GM19397 (cell line): ENCODE measurements around the gene RNF31.
A peak's percentile ranks its signal among the peaks of the same experiment; 100 is the strongest.
"Not testable (repeated sequence)": the region's sequence is repeated elsewhere in the genome, so short reads cannot be mapped to it uniquely, and the experiment has no call there.

Experiments
- ATAC-seq: cut with Tn5 transposase; IDR thresholded peaks from one replicate; pipeline ENCODE4 v1.9.1; 2021; ENCODE audit warnings: mild to moderate bottlenecking, moderate library complexity; ENCODE audit not compliant: unreplicated experiment

RNF31 gene

GRCh38 chr14:24146978-24147760 lies at the start of gene RNF31:
Gene RNF31, plus strand, starts transcription at chr14:24147498. Its CDS starts 201 bp downstream, at chr14:24147699.
- ATAC-seq, result peak; percentile 80

DNA sequence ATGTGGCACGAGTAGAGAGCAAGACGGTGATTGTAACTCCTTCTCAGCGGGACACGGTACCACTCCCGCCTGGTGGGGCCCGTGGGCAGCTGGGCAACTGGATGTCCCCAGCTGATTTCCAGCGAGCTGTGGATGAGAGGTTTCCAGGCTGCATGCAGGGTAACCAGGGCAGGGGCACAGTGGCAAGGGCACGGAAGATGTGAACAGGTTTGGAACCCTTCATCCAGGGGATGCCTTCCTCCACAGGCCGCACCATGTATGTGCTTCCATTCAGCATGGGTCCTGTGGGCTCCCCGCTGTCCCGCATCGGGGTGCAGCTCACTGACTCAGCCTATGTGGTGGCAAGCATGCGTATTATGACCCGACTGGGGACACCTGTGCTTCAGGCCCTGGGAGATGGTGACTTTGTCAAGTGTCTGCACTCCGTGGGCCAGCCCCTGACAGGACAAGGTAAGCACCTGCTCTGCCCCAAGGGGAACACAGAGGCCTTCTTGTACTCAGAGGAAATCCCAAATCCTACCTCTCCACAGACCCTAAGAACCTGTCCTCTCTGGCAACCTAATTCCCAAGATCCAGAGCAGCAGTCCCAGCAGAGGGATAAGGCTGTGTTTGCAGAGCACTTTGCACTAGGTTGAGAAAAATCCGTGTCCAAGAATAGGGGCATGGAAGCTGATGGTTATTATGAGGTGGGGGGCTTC lies 48.9 kb upstream of the RNF31 start:
- ATAC-seq, result no peak

- no peak for ATAC-seq
These were observed 48.1 kb upstream of the RNF31 start for GRCh38 chr14:24098927-24099813.

- no peak for ATAC-seq
These were observed 46.9 kb upstream of the RNF31 start for GRCh38 chr14:24100197-24100981.

GRCh38 chr14:24100982-24101494 lies 46.3 kb upstream of the RNF31 start:
- no peak for ATAC-seq

- ATAC-seq, result no peak
These were observed 44.8 kb upstream of the RNF31 start for GRCh38 chr14:24102357-24103048.

DNA sequence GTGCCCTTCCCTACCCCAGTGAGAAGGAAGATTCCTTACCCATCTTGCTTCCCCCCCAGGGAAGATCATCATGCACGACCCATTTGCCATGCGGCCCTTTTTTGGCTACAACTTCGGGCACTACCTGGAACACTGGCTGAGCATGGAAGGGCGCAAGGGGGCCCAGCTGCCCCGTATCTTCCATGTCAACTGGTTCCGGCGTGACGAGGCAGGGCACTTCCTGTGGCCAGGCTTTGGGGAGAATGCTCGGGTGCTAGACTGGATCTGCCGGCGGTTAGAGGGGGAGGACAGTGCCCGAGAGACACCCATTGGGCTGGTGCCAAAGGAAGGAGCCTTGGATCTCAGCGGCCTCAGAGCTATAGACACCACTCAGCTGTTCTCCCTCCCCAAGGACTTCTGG lies 43.8 kb upstream of the RNF31 start:
- ATAC-seq, result no peak

- not testable (repeated sequence) for ATAC-seq
These were observed 41.6 kb upstream of the RNF31 start for GRCh38 chr14:24105609-24106239.

GRCh38 chr14:24106672-24107271 lies 40.5 kb upstream of the RNF31 start:
- no peak for ATAC-seq

DNA sequence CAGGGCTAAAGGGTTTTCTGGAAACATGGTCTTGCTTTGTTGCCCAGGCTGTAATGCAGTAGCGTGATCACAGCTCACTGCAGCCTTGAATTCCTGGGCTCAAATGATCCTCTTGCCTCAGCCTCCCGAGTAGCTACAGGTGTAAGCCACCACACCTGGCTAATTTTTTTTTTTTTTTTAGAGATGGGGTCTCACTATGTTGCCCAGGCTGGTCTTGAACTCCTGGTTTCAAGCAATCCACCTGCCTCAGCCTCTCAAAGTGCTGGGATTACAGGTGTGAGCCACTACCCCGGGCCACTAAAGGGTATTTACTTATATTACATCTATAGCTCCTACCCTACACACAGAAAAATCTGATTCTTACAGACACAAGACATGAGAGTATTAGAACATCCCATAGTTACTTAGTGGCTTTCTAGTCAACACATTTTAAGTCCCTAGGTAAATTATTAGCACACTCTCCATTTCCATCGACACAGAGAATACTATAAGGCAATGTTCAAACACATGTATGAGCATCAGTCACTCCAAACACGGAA lies 38.9 kb upstream of the RNF31 start:
- no peak for ATAC-seq

GRCh38 chr14:24110060-24110459 lies 37.2 kb upstream of the RNF31 start:
- ATAC-seq, result no peak

DNA sequence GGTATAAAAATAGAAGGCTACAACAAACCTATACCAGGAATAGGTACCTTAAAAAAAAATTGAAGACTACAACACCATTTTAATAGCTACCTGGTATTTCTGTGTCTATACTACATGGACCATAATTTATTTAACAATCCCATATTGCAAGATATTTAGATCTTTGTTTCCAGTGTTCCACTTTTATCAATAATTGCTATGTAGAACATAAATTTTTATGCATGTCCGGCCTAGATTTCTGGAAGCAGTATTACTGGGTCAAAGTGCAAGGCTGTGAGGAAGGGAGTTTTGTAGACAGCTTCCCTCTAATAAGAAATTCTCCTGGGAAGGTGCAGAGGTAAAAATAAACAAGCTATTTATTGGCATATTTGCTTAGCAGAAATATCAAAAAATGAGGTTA lies 36.8 kb upstream of the RNF31 start:
- no peak for ATAC-seq

- ATAC-seq, result no peak
These were observed 33.9 kb upstream of the RNF31 start for GRCh38 chr14:24113379-24113800.

DNA sequence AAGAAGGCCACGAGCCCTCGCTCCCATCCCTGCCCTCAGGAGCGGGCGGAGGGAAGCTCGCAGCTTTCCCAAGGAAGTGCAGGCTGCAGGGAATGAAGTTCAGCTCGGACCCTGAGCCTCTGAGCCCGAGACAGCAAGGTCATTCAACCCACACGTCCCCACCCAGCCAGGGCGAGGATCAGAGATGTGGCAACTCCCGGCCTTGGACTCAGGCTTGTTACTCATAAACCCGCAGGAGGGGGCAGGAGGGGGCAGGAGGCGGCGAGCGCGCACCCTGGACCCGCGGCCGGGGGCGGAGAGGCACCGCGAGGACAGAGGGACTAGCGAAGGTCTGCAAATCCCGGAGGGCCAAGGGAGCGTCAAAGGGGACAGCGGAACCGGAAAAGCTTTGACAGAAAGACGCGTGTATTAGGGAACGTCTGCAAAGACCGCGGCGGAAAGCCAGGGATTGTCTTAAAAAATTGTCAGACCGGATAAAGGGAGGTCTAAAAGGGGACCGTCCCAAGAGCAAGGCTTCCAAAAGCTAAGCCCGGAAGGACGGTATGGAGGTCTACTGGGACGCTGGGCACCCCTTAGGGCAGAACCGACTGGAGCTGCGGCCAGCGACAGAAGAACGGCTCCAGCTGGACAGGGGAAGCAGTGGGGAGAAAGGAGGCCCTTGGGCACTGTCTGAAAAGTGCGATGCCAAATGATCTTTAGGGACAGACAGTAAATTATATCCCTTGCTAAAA lies 33.3 kb upstream of the RNF31 start:
- peak; percentile 26 for ATAC-seq

DNA sequence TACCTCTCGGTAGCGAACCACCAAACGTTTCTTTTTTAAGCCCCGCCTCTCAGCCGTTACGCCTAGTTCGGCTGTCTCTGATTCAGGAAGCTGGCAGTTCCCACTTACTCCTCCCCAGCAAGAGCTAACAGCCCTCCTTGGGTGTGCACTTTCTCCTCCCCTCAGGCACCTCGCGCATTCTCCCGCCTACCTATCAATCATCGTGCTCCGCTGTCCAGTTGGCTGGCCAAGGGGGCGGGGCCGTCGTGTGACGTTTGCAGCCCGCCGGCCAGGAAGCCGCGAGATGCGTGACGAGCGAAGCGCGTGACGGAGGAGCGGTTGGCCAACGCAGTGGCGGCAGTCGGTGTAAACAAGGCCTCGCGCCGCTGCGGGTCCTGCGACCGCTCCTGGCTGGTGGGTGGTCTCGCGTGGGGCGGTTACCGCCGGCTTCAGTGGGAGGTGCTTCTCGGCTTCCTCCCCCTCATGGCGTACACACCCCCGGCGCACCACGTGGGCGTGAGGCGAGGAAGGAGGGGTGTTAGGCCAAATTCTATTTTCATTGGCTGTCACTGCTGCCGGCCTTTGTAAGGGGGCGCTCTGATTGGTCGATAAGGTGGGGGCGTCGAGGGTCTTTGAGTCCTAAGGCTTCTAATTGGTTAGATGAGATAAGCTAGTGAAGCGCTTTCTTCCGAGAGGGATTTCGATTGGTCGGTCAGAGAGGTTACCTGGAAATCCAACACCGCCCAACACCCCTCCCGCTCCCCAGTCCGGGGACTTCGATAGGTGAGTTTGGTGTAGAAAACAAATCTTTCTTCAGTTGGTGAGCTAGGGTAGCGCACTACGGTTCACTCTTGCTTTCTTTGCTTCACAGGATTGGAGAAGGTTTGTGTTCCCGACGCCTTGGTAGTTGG lies 32.5 kb upstream of the RNF31 start, which contains the start of the genes DCAF11 and NRL:
Gene DCAF11, plus strand, starts transcription at position 246 of the 890 bp plus-strand sequence. CDS start 818 bp downstream, outside the sequence.
Gene NRL, minus strand, starts transcription at position 418 of the 890 bp plus-strand sequence. CDS start 32,101 bp downstream, outside the sequence.
- ATAC-seq, result peak; percentile 80

- no peak for ATAC-seq
These were observed 31.7 kb upstream of the RNF31 start for GRCh38 chr14:24115422-24116127.
